HEK293 (cell line): ENCODE data around the gene PLCD4.

Source experiments
- PATZ1 ChIP-seq: fragments of 450-650 bp; formaldehyde crosslinking; IDR thresholded peaks from 2 replicates; pipeline ENCODE4 v1.5.1; 2016; ENCODE audit warnings: missing biosample characterization, missing genetic modification characterization
- SCRT2 ChIP-seq: fragments of 450-650 bp; formaldehyde crosslinking; IDR thresholded peaks from 2 replicates; pipeline ENCODE4 v1.5.1; 2016; ENCODE audit warnings: missing biosample characterization, missing genetic modification characterization
- ZFP3 ChIP-seq: fragments of 450-650 bp; formaldehyde crosslinking; IDR thresholded peaks from 2 replicates; pipeline ENCODE4 v1.5.1; 2016; ENCODE audit warnings: low read depth, missing biosample characterization, missing genetic modification characterization
- ZNF16 ChIP-seq: fragments of 450-650 bp; formaldehyde crosslinking; IDR thresholded peaks from 2 replicates; pipeline ENCODE4 v1.5.1; 2016; ENCODE audit warnings: low read depth, missing biosample characterization, missing genetic modification characterization
- ZNF239 ChIP-seq: fragments of 450-650 bp; formaldehyde crosslinking; IDR thresholded peaks from 2 replicates; pipeline ENCODE4 v1.5.1; 2016; ENCODE audit warnings: missing biosample characterization, missing genetic modification characterization
- ZNF335 ChIP-seq: fragments of 450-650 bp; formaldehyde crosslinking; conservative IDR thresholded peaks from 2 replicates; pipeline ENCODE4 v1.5.1; 2016; ENCODE audit warnings: missing biosample characterization, missing genetic modification characterization
- ZNF350 ChIP-seq: fragments of 450-650 bp; formaldehyde crosslinking; IDR thresholded peaks from 2 replicates; pipeline ENCODE4 v1.5.0; 2017; ENCODE audit warnings: missing biosample characterization, mild to moderate bottlenecking, missing genetic modification characterization
- ZNF521 ChIP-seq: fragments of 450-650 bp; formaldehyde crosslinking; IDR thresholded peaks from 2 replicates; pipeline ENCODE4 v1.5.1; 2017; ENCODE audit warnings: missing biosample characterization, mild to moderate bottlenecking, missing genetic modification characterization
- ZNF571 ChIP-seq: fragments of 450-650 bp; formaldehyde crosslinking; IDR thresholded peaks from 2 replicates; pipeline ENCODE4 v1.5.0; 2017; ENCODE audit warnings: missing biosample characterization, missing genetic modification characterization
- ZNF626 ChIP-seq: fragments of 450-650 bp; sonication (Bioruptor Pico); formaldehyde crosslinking; IDR thresholded peaks from 2 replicates; pipeline ENCODE4 v1.5.1; 2018; ENCODE audit warnings: missing biosample characterization, missing genetic modification characterization, inconsistent platforms
- ZNF830 ChIP-seq: fragments of 450-650 bp; IDR thresholded peaks from 2 replicates; pipeline ENCODE4 v1.5.0; 2018; ENCODE audit warnings: missing biosample characterization, missing genetic modification characterization, low read depth, mild to moderate bottlenecking, moderate library complexity
- ZSCAN18 ChIP-seq: fragments of 450-650 bp; formaldehyde crosslinking; IDR thresholded peaks from 2 replicates; pipeline ENCODE4 v1.5.1; 2016; ENCODE audit warnings: missing biosample characterization, missing genetic modification characterization
- TF ChIP-seq, protein P1 (sequence below): fragments of 450-650 bp; formaldehyde crosslinking; IDR thresholded peaks from 2 replicates; pipeline ENCODE4 v1.5.1; 2016; ENCODE audit warnings: missing biosample characterization, missing genetic modification characterization
- TF ChIP-seq, protein P2 (sequence below): fragments of 450-650 bp; formaldehyde crosslinking; IDR thresholded peaks from 2 replicates; pipeline ENCODE4 v1.5.1; 2016; ENCODE audit warnings: missing biosample characterization, missing genetic modification characterization

DNA sequence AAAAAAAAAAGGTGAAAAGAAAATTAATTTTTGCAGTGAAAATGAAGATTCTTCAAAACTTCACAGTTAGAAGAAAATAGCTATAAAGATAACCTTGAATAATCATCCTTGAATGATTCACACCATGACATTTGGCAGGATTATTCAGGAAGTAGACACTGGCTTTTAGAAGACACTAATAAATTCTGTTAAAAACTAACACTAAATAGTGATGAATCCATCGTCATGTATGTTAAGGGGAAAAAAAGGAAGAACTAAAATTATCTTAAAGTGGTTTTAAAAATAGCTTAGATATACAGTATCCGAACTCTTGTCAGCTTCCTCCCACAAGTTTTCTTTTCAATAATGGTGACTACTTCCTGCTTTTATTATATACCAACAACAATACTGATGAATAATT lies 49.8 kb upstream of the PLCD4 start:
- TF ChIP-seq ZFP3 (no peak), ZNF830 (tag by site-specific recombination) (no peak), ZNF239 (tag by site-specific recombination) (no peak), ZNF335 (tag by site-specific recombination) (no peak), ZNF16 (no peak), ZNF571 (no peak), ZSCAN18 (tag by site-specific recombination) (no peak), ZNF626 (tag by site-specific recombination) (no peak), SCRT2 (tag by site-specific recombination) (no peak), ZNF350 (tag by site-specific recombination) (no peak), PATZ1 (no peak), ZNF521 (tag by site-specific recombination) (no peak)
- TF ChIP-seq, protein P1, sequence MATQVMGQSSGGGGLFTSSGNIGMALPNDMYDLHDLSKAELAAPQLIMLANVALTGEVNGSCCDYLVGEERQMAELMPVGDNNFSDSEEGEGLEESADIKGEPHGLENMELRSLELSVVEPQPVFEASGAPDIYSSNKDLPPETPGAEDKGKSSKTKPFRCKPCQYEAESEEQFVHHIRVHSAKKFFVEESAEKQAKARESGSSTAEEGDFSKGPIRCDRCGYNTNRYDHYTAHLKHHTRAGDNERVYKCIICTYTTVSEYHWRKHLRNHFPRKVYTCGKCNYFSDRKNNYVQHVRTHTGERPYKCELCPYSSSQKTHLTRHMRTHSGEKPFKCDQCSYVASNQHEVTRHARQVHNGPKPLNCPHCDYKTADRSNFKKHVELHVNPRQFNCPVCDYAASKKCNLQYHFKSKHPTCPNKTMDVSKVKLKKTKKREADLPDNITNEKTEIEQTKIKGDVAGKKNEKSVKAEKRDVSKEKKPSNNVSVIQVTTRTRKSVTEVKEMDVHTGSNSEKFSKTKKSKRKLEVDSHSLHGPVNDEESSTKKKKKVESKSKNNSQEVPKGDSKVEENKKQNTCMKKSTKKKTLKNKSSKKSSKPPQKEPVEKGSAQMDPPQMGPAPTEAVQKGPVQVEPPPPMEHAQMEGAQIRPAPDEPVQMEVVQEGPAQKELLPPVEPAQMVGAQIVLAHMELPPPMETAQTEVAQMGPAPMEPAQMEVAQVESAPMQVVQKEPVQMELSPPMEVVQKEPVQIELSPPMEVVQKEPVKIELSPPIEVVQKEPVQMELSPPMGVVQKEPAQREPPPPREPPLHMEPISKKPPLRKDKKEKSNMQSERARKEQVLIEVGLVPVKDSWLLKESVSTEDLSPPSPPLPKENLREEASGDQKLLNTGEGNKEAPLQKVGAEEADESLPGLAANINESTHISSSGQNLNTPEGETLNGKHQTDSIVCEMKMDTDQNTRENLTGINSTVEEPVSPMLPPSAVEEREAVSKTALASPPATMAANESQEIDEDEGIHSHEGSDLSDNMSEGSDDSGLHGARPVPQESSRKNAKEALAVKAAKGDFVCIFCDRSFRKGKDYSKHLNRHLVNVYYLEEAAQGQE (tag by site-specific recombination) = no peak
- TF ChIP-seq, protein P2, sequence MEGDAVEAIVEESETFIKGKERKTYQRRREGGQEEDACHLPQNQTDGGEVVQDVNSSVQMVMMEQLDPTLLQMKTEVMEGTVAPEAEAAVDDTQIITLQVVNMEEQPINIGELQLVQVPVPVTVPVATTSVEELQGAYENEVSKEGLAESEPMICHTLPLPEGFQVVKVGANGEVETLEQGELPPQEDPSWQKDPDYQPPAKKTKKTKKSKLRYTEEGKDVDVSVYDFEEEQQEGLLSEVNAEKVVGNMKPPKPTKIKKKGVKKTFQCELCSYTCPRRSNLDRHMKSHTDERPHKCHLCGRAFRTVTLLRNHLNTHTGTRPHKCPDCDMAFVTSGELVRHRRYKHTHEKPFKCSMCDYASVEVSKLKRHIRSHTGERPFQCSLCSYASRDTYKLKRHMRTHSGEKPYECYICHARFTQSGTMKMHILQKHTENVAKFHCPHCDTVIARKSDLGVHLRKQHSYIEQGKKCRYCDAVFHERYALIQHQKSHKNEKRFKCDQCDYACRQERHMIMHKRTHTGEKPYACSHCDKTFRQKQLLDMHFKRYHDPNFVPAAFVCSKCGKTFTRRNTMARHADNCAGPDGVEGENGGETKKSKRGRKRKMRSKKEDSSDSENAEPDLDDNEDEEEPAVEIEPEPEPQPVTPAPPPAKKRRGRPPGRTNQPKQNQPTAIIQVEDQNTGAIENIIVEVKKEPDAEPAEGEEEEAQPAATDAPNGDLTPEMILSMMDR (tag by site-specific recombination) = no peak
